Erythroblast (primary cell): ENCODE results near the gene PPARG.

ENCODE experiments used
- GATA1 ChIP-seq: IDR thresholded peaks from 2 replicates; pipeline ENCODE4 v1.6.1; 2011; ENCODE audit warnings: low read depth, mild to moderate bottlenecking, control low read depth, low read length, moderate library complexity
- POLR2A ChIP-seq: IDR thresholded peaks from 2 replicates; pipeline ENCODE4 v1.6.1; 2011; ENCODE audit warnings: mild to moderate bottlenecking, low read length

DNA sequence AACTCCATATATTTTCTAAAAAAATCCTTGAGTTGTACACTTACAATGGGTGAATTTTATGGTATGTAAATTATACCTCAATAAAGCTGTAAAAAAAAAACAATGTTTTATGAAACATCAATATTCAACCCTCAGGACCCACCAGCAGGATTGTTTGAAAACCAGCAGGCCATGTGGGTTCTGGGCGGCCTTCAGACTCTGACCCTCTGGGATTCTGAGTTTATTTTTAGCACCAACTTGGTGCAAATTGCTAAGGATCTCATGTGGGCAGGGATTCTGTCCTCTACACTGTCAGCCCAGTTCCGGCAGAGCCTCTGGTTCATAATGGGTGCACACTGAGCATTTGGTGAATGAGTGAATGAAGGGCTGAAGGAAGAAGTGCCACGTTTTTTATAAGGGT lies 171.3 kb downstream of the PPARG start:
- TF ChIP-seq POLR2A: no peak
- no peak for TF ChIP-seq GATA1
